B cell (primary cell): ENCODE results near the gene MAZ. TPM values are rescaled to one million over a fixed set of nuclear protein-coding genes. Genes with fewer than 3 reads are reported as not detected.

Experiments
- ATAC-seq: fragments of 200-7000 bp; cut with Tn5 transposase; one replicate; pipeline ENCODE4 v1.10.0; 2021; ENCODE audit warnings: low read depth, mild to moderate bottlenecking, moderate number of reproducible peaks, moderate library complexity
- CTCF ChIA-PET: fragments of 350-600 bp; sonication (Branson Sonifier 250); formaldehyde crosslinking; loops from one replicate; lab custom pipeline; 2021; ENCODE audit warnings: antibody characterized with exemption, inconsistent platforms; lab: Charles Lee
- POLR2A ChIA-PET: fragments of 350-600 bp; sonication (Branson Sonifier 250); formaldehyde crosslinking; loops from one replicate; lab custom pipeline; 2021; ENCODE audit warnings: antibody characterized with exemption; lab: Charles Lee
- DNase-seq: peaks from one replicate; pipeline ENCODE4 v3.0.0; 2013
- H2AFZ ChIP-seq: 2 replicates; pipeline ENCODE4 v1.6.1; 2012; ENCODE audit warnings: mild to moderate bottlenecking, low read depth, low read length; ENCODE audit not compliant: insufficient read depth, poor library complexity, severe bottlenecking
- H3K27ac ChIP-seq, 2 donors: 1 replicate in 1 of 2; 2 replicates in 1 of 2; pipeline ENCODE4 v1.5.1; 2012 to 2013; ENCODE audit warnings: low read length in 2 of 2, mild to moderate bottlenecking in 2 of 2, moderate library complexity in 1 of 2
- H3K27me3 ChIP-seq, 4 experiments: fragments of 200-600 bp in 1 of 4; sonication (generic) in 1 of 4; replicated peaks in 1 of 4; 1 replicate in 2 of 4; 2 replicates in 2 of 4; pipeline versions ENCODE4 v1.6.1 to v1.7.0; 2013 to 2016; ENCODE audit warnings: low read length in 3 of 4, mild to moderate bottlenecking in 2 of 4, mixed read lengths in 1 of 4, moderate library complexity in 1 of 4; ENCODE audit not compliant: insufficient read depth in 4 of 4, control insufficient read depth in 3 of 4; ENCODE audit errors: control extremely low read depth in 1 of 4
- H3K36me3 ChIP-seq, 2 experiments: replicated peaks in 1 of 2; 1 replicate in 1 of 2; 2 replicates in 1 of 2; pipeline versions ENCODE4 v1.6.1 to v1.7.1; 2013; ENCODE audit warnings: low read length in 1 of 2; ENCODE audit not compliant: insufficient read depth in 2 of 2, control insufficient read depth in 1 of 2; ENCODE audit errors: control extremely low read depth in 1 of 2, extremely low read depth in 1 of 2
- H3K4me1 ChIP-seq, 2 donors: fragments of 200-600 bp in 1 of 2; sonication (generic) in 1 of 2; 1 replicate in 1 of 2; 2 replicates in 1 of 2; pipeline versions ENCODE4 v1.5.1 to v1.6.1; 2013 to 2017; ENCODE audit warnings: low read length in 2 of 2; ENCODE audit not compliant: control insufficient read depth in 2 of 2, insufficient read depth in 2 of 2
- H3K4me2 ChIP-seq: replicated peaks from 2 replicates; pipeline ENCODE3; 2012; ENCODE audit warnings: mild to moderate bottlenecking, low read depth, low read length; ENCODE audit not compliant: poor library complexity, severe bottlenecking
- H3K4me3 ChIP-seq, 5 experiments: fragments of 200-600 bp in 1 of 5; sonication (generic) in 1 of 5; 1 replicate in 3 of 5; 2 replicates in 2 of 5; pipeline versions ENCODE4 v1.5.1 to v1.7.0; 2011 to 2016; ENCODE audit warnings: low read length in 4 of 5, mild to moderate bottlenecking in 4 of 5, low read depth in 2 of 5, control low read depth in 1 of 5, moderate library complexity in 1 of 5; ENCODE audit not compliant: insufficient read depth in 1 of 5; ENCODE audit errors: control extremely low read depth in 1 of 5, extremely low read depth in 1 of 5
- H3K79me2 ChIP-seq: fragments of 200-600 bp; sonication (generic); one replicate; pipeline ENCODE4 v1.6.0; 2016; ENCODE audit warnings: low read length; ENCODE audit not compliant: control insufficient read depth, insufficient read depth
- H3K9ac ChIP-seq: fragments of 200-600 bp; sonication (generic); 2 replicates; pipeline ENCODE4 v1.6.1; 2017; ENCODE audit warnings: mild to moderate bottlenecking, low read length, moderate library complexity
- H3K9me3 ChIP-seq, 3 donors: one replicate each; pipeline versions ENCODE4 v1.6.1 to v1.7.1; 2013; ENCODE audit warnings: low read length in 2 of 3; ENCODE audit not compliant: control insufficient read depth in 2 of 3, insufficient read depth in 1 of 3; ENCODE audit errors: control extremely low read depth in 1 of 3
- H4K20me1 ChIP-seq: 2 replicates; pipeline ENCODE4 v1.6.0; 2012; ENCODE audit warnings: mild to moderate bottlenecking, low read length; ENCODE audit not compliant: insufficient read depth, control insufficient read depth, poor library complexity, severe bottlenecking
- H3K27ac Mint-ChIP-seq: one replicate; pipeline ENCODE4 v1.8.0; 2021; ENCODE audit warnings: mixed read lengths
- H3K27me3 Mint-ChIP-seq: one replicate; pipeline ENCODE4 v1.8.0; 2021; ENCODE audit warnings: mixed read lengths
- H3K4me1 Mint-ChIP-seq: one replicate; pipeline ENCODE4 v1.8.0; 2021; ENCODE audit warnings: mixed read lengths
- H3K4me3 Mint-ChIP-seq: one replicate; pipeline ENCODE4 v1.8.0; 2021; ENCODE audit warnings: mixed read lengths
- H3K9me3 Mint-ChIP-seq: one replicate; pipeline ENCODE4 v1.8.0; 2022; ENCODE audit warnings: mixed read lengths; ENCODE audit not compliant: insufficient read depth
- CTCF ChIP-seq: fragments of 200-600 bp; IDR thresholded peaks from one replicate; pipeline ENCODE4 v1.8.0; 2022; ENCODE audit warnings: antibody characterized with exemption, mild to moderate bottlenecking
- EZH2 ChIP-seq: IDR thresholded peaks from 2 replicates; pipeline ENCODE4 v1.6.1; 2012; ENCODE audit warnings: borderline replicate concordance, low read depth, mild to moderate bottlenecking, moderate library complexity, low read length; ENCODE audit not compliant: insufficient read depth, poor library complexity, severe bottlenecking
- WGBS: methylation state at CpG from one replicate; pipeline ENCODE4 v1.1.5; 2013; ENCODE audit warnings: missing lambda C conversion rate; ENCODE audit not compliant: insufficient coverage; 5-methylcytosine and 5-hydroxymethylcytosine counted together
- intact Hi-C: fragments of 100-400 bp; cut with micrococcal nuclease; formaldehyde crosslinking; loops from one replicate; pipeline ENCODE4 v1.10.0; 2022
- polyA plus RNA-seq: library from polyadenylated mRNA; depleted of rRNA; stranded (reverse); fragments of >200 nt; gene quantifications from 2 replicates; pipeline ENCODE4 v1.2.3, GENCODE V29; 2012
- total RNA-seq, 2 donors: library from RNA; stranded (reverse); fragments of 120-200 nt in 1 of 2; gene quantifications; 1 replicate in 1 of 2; 2 replicates in 1 of 2; pipeline versions ENCODE4 v1.2.3 to v1.2.4, GENCODE V29; 2013 to 2022

The MAZ gene
- total and polyA plus RNA-seq, 2 donors (not counting 1 experiment from before 2014, with no cell fraction given) = 170 to 198 TPM

- Mint-ChIP-seq H3K9me3 (no peaks in the 10 kb centered on the region), H3K27me3 (no peaks in the 10 kb centered on the region), H3K4me3 (peak overlapping the region; percentile 97), H3K4me1 (peaks cover 64% of the 10 kb centered on the region), H3K27ac (peak overlapping the region; percentile 37)
- 98% methylated on average over 4 of the region's 5 CpGs for WGBS
- TF ChIP-seq EZH2 (no peak), CTCF (no peak)
- Histone ChIP-seq H3K27me3 (peaks cover 0 to 13% (median 5%) of the 10 kb centered on the region in 4 experiments), H3K4me2 (peak overlapping the region; percentile 87), H3K9ac (no peak overlapping the region), H4K20me1 (peaks cover 45% of the 10 kb centered on the region), H3K9me3 (peaks cover 0 to 5% (median 0%) of the 10 kb centered on the region in 3 donors), H3K79me2 (peaks cover 45% of the 10 kb centered on the region), H3K4me3 (no peak overlapping the region), H3K27ac (no peak overlapping the region), H3K36me3 (peaks cover 2 to 23% of the 10 kb centered on the region in 2 experiments), H3K4me1 (peaks cover 42 to 62% of the 10 kb centered on the region in 2 donors), H2AFZ (peak overlapping the region; percentile 90)
- peak; percentile 28 for DNase-seq
- no peak for ATAC-seq
- ChIA-PET POLR2A (interaction anchor here (2.0 to 2.8 kb wide), 2 partner anchors 10 to 24 kb away, joined by 14 to 15 read pairs; partner anchors contain the start of gene KIF22), CTCF (no interaction called here)
- intact Hi-C loops = loop anchor here (10.0 kb wide), 1 partner anchor 220 kb away; no protein-coding TSS in a partner anchor
Observed at GRCh38 chr16:29814592-29814991, 8.3 kb downstream of the MAZ start.
